BLaER1 (cell line): ENCODE measurements around the gene KRT80.

Source experiments
- H3K27ac ChIP-seq: shearing (Covaris generic); formaldehyde crosslinking; 2 replicates; pipeline ENCODE4 v1.8.1; 2022
- H3K27me3 ChIP-seq: shearing (Covaris generic); formaldehyde crosslinking; 2 replicates; pipeline ENCODE4 v1.8.1; 2022
- H3K36me3 ChIP-seq: shearing (Covaris generic); formaldehyde crosslinking; 2 replicates; pipeline ENCODE4 v1.8.1; 2022
- H3K4me1 ChIP-seq: shearing (Covaris generic); formaldehyde crosslinking; 2 replicates; pipeline ENCODE4 v1.8.1; 2022
- H3K4me2 ChIP-seq: shearing (Covaris generic); formaldehyde crosslinking; 2 replicates; pipeline ENCODE4 v1.8.1; 2022
- H3K4me3 ChIP-seq: shearing (Covaris generic); formaldehyde crosslinking; 2 replicates; pipeline ENCODE4 v1.8.1; 2022
- H3K9ac ChIP-seq: shearing (Covaris generic); formaldehyde crosslinking; 2 replicates; pipeline ENCODE4 v1.8.1; 2022
- H3K9me3 ChIP-seq: shearing (Covaris generic); formaldehyde crosslinking; 2 replicates; pipeline ENCODE4 v1.8.1; 2022
- H4K20me1 ChIP-seq: shearing (Covaris generic); formaldehyde crosslinking; 2 replicates; pipeline ENCODE4 v1.8.1; 2022
- Cebpa-rat ChIP-seq: shearing (Covaris generic); IDR thresholded peaks from 2 replicates; pipeline ENCODE4 v1.8.1; 2022

KRT80 gene

DNA sequence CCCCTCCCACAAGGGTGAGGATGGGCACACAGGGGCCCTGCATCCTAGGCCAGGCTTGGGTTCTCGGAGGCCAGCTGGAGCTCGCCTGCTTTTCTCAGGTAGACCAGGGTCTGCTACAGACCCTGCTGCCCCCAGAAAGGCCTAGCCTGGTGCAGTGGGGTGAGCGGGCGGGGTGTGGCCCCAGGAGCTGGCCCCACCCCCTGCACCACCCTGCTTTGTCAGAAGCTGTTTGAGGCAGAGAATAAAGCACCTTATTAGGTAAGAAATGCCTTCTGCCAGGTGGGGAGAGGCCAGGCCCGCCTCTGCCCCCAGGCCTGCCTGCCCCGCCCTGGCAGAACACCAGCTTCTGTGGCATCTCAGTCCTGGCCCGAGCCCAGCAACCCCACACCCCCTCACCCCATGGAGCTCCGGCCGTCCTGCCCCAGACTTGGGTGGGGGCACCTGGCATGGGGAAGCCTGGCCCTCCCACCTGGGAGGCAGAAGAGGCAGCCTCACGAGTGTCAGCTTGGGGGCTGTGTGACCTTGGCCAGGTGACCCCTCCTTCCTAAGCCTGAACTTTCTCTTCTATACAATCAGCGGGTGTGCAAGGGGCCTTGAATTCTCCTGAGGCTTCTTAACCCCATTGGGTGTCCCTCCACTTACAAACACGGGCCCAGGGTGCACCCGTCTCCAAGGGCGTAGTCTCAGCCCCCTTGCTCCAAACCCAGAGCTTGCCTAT is 43.2 kb downstream of the KRT80 start:
- Histone ChIP-seq H3K27me3 (no peaks in the 10 kb centered on the region), H4K20me1 (no peaks in the 10 kb centered on the region), H3K4me2 (peak overlapping the region; percentile 60), H3K9ac (peak overlapping the region; percentile 24; the same call in 1 of the 2 replicates), H3K9me3 (no peaks in the 10 kb centered on the region), H3K4me1 (peaks cover 35% of the 10 kb centered on the region), H3K27ac (peak overlapping the region; percentile 27; the same call in 1 of the 2 replicates), H3K36me3 (no peaks in the 10 kb centered on the region), H3K4me3 (no peak overlapping the region)
- TF ChIP-seq Cebpa-rat, result no peak

GRCh38 chr12:52147964-52148463 is 43.8 kb downstream of the KRT80 start:
- Histone ChIP-seq H4K20me1 (no peaks in the 10 kb centered on the region), H3K27me3 (no peaks in the 10 kb centered on the region), H3K9me3 (no peaks in the 10 kb centered on the region), H3K9ac (peak overlapping the region; percentile 24; the same call in 1 of the 2 replicates), H3K4me3 (no peak overlapping the region), H3K27ac (peak overlapping the region; percentile 27; the same call in 1 of the 2 replicates), H3K4me2 (peak overlapping the region; percentile 60), H3K4me1 (peaks cover 35% of the 10 kb centered on the region), H3K36me3 (no peaks in the 10 kb centered on the region)
- TF ChIP-seq Cebpa-rat, result no peak

- Histone ChIP-seq H3K9me3 (no peaks in the 10 kb centered on the region), H4K20me1 (no peaks in the 10 kb centered on the region), H3K4me2 (peak overlapping the region; percentile 60), H3K9ac (0 out of 2 replicates have a peak overlapping the region, but pooled peaks have one; percentile 24), H3K36me3 (no peaks in the 10 kb centered on the region), H3K27me3 (no peaks in the 10 kb centered on the region), H3K4me3 (no peak overlapping the region), H3K4me1 (peaks cover 32% of the 10 kb centered on the region), H3K27ac (no peak overlapping the region)
- TF ChIP-seq Cebpa-rat, result no peak
Measured at GRCh38 chr12:52147367-52147963, 44.3 kb downstream of the KRT80 start.

DNA sequence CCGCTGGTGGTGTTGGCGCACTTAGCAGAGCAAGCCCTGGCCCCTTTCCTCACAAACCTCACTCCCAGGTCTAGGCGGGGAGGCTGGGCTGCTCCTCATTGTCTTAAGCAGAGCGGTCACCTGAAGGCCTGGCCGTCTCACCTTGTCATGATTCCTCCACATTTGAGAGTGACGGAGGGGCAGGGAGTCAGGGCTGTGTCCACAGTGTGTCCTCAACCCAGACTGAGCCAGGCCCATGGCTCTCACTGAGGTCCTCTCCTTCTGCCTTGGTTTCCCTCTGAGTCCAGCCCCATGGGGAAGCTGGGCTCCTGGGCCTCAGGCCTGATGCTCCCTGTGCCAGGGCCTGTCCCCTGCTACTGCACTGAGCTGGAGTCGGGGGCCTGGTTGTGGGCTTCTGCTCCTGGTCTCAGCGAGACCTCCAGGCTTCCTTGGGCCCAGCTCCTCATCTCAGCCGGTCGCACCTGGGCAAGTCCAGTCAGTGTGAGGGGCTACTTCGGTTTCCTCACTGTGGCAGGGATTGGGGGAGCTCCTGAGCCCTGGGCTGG is 44.9 kb downstream of the KRT80 start:
- H3K27ac ChIP-seq, result no peak overlapping the region
- H3K36me3 ChIP-seq, result no peaks in the 10 kb centered on the region
- H3K9ac ChIP-seq, result no peak overlapping the region
- no peaks in the 10 kb centered on the region for H4K20me1 ChIP-seq
- no peak for TF ChIP-seq Cebpa-rat
- H3K9me3 ChIP-seq, result no peaks in the 10 kb centered on the region
- peaks cover 28% of the 10 kb centered on the region for H3K4me1 ChIP-seq
- no peaks in the 10 kb centered on the region for H3K27me3 ChIP-seq
- no peak overlapping the region for H3K4me3 ChIP-seq
- H3K4me2 ChIP-seq, result no peak overlapping the region

DNA sequence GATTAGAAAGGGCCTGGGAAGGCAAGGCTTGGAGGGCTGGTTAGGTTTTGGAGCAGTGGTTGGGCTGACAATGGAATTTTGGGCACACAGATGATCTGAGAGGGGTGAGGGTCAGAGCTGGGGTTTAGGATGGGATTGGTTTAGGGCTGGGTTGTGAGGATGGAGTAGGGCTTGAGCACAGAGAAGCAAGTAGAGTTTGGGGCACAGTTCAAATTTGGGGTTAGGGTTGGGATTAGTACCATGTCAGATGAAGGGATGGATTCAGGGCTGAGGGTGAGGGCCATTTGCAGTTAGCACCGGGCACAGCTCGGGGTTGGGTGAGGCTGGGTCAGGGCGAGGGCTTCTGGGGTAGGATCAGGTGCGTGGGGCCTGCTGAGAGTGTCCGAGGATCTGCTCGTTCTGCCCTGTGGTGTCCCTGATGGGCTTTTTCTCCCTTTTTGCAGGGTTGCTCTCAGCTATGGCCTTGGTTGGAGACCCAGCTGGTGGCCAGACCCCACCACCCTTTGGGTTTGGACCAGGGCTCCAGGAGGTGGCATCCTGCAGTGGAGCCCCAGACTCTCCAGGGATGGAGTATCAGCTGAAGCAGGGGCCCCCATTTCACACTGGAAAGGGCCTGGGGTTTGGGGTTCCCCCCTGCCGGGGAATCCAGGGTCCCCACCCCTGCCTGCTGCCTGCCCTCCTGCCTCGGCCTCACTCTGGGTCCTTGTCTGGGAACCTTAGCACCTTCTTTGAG is 45.6 kb downstream of the KRT80 start:
- H3K4me1 ChIP-seq, result peaks cover 22% of the 10 kb centered on the region
- no peak overlapping the region for H3K27ac ChIP-seq
- H3K9me3 ChIP-seq, result no peaks in the 10 kb centered on the region
- H3K27me3 ChIP-seq, result no peaks in the 10 kb centered on the region
- H3K36me3 ChIP-seq, result no peaks in the 10 kb centered on the region
- H3K4me2 ChIP-seq, result no peak overlapping the region
- no peak overlapping the region for H3K9ac ChIP-seq
- H4K20me1 ChIP-seq, result no peaks in the 10 kb centered on the region
- no peak for TF ChIP-seq Cebpa-rat
- no peak overlapping the region for H3K4me3 ChIP-seq

GRCh38 chr12:52145228-52146088 is 46.4 kb downstream of the KRT80 start:
- H3K4me3 ChIP-seq, result no peak overlapping the region
- H3K9ac ChIP-seq, result no peak overlapping the region
- no peak overlapping the region for H3K4me2 ChIP-seq
- no peaks in the 10 kb centered on the region for H3K27me3 ChIP-seq
- no peaks in the 10 kb centered on the region for H3K9me3 ChIP-seq
- no peak for TF ChIP-seq Cebpa-rat
- no peaks in the 10 kb centered on the region for H3K36me3 ChIP-seq
- H4K20me1 ChIP-seq, result no peaks in the 10 kb centered on the region
- no peak overlapping the region for H3K27ac ChIP-seq
- H3K4me1 ChIP-seq, result peaks cover 20% of the 10 kb centered on the region

DNA sequence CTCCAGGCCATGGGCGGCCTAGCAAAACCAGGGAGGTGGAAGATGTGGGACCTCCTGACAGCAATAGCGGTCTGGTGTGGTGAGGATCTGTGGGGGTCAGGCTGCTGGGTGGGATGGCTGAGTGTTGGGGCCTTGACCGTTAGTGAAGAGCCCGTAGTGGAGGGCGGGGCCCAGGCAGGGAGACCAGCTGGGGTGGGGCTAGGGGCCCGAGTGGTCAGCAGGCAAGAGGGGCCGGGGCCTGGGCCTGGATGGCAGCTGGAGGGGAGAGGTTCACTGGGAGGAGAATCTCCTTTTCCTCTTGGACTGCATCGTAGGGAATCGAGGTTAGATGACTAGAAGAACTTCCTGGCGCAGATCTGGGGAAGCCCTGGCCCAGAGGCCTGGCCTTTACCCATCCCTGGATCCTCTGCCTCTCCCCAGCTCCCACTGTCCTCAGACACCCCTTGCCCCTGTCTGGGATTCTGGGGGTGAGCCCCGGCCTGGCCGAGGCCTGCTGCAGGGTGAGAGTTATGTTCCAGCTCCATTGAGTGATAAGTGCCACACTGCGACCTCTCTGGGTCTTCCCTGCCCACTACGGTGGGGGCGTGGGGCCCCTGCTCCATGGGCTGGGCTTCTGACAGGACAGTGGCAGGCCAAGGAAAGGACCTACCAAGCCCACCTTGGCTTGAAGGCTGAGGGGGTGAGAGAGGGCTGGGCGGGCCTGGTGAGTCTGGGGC is 47.1 kb downstream of the KRT80 start:
- Histone ChIP-seq H3K4me2 (no peak overlapping the region), H3K27ac (no peak overlapping the region), H3K9ac (no peak overlapping the region), H3K4me3 (no peak overlapping the region), H3K9me3 (no peaks in the 10 kb centered on the region), H3K27me3 (no peaks in the 10 kb centered on the region), H3K4me1 (peaks cover 28% of the 10 kb centered on the region), H4K20me1 (no peaks in the 10 kb centered on the region), H3K36me3 (no peaks in the 10 kb centered on the region)
- TF ChIP-seq Cebpa-rat, result no peak

- no peak for TF ChIP-seq Cebpa-rat
- no peak overlapping the region for H3K27ac ChIP-seq
Measured at GRCh38 chr12:52142431-52142830, 49.4 kb downstream of the KRT80 start.

DNA sequence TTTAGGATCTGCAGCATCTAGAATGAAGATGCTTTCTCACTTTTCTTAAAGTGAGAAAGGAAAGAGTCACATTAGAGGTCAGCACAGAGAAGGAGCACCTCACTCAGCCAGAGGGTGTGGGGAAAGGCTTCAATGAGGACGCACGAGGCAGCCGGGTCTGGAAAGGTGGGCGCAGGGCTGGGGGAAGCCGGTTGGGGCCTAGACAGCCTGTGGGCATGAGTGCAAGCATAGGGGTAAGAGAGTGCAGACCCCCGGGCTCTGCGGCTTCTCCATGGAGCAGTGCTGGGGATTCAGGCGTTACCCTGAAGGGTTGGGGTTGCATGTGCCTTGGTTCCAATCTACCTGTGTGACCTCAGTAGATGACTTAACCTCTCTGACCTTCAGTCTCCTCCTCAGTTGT is 49.9 kb downstream of the KRT80 start:
- Histone ChIP-seq H3K4me1 (peaks cover 29% of the 10 kb centered on the region), H4K20me1 (no peaks in the 10 kb centered on the region), H3K9me3 (no peaks in the 10 kb centered on the region), H3K27ac (no peak overlapping the region), H3K27me3 (no peaks in the 10 kb centered on the region), H3K4me3 (no peak overlapping the region), H3K9ac (no peak overlapping the region), H3K4me2 (no peak overlapping the region), H3K36me3 (no peaks in the 10 kb centered on the region)
- no peak for TF ChIP-seq Cebpa-rat

More at GRCh38 chr12:52142431-52142830, 49.4 kb downstream of the KRT80 start:
- peaks cover 30% of the 10 kb centered on the region for H3K4me1 ChIP-seq
- H3K9me3 ChIP-seq, result no peaks in the 10 kb centered on the region
- H3K4me2 ChIP-seq, result no peak overlapping the region
- no peaks in the 10 kb centered on the region for H4K20me1 ChIP-seq
- no peak overlapping the region for H3K9ac ChIP-seq
- H3K27me3 ChIP-seq, result no peaks in the 10 kb centered on the region
- no peaks in the 10 kb centered on the region for H3K36me3 ChIP-seq
- no peak overlapping the region for H3K4me3 ChIP-seq
